Epidermal melanocyte (primary cell): ENCODE results near the gene TNK1.

Experiments used
- DNase-seq: peaks from one replicate; pipeline ENCODE4 v3.0.0; 2011; ENCODE audit warnings: low spot score; ENCODE audit not compliant: insufficient read length

The TNK1 gene

DNA sequence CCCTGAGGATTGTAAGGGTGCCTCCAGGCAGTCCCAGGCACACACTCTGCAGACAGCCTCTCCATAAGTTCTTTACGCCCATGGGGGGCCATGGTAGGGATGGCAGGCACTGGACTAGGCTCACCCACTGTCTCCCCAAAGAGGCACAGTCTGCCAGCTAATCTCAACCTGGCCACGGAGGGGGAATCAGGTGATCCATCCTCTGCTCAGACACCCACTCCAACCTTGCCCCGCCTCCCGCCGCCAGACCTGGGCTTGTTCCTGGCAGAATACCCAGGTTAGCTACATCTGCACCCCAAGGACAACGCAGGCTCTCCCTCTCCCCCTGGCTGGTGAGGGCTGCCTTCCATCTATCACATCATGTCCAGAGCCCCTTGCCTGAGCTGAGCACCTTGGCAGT, 28.0 kb downstream of the TNK1 start:
- no peak for DNase-seq

DNA sequence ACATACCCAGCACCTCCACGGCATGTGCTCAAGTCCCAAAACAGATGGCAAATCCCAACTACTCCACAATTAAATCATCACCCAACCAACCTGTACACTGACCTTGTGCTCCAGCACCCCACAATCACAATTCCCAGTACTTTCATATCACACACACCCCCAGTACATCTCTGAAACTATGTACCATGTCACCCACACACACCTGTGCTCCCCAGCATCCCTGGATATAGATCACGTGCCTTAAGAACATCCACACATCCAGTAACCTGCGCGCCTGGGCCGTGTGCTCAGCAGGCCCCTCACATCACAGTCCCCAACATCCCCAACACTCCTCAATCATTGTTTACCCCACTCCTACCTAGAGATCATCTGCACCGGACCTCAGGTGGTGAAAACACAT, 28.8 kb downstream of the TNK1 start:
- no peak for DNase-seq

DNA sequence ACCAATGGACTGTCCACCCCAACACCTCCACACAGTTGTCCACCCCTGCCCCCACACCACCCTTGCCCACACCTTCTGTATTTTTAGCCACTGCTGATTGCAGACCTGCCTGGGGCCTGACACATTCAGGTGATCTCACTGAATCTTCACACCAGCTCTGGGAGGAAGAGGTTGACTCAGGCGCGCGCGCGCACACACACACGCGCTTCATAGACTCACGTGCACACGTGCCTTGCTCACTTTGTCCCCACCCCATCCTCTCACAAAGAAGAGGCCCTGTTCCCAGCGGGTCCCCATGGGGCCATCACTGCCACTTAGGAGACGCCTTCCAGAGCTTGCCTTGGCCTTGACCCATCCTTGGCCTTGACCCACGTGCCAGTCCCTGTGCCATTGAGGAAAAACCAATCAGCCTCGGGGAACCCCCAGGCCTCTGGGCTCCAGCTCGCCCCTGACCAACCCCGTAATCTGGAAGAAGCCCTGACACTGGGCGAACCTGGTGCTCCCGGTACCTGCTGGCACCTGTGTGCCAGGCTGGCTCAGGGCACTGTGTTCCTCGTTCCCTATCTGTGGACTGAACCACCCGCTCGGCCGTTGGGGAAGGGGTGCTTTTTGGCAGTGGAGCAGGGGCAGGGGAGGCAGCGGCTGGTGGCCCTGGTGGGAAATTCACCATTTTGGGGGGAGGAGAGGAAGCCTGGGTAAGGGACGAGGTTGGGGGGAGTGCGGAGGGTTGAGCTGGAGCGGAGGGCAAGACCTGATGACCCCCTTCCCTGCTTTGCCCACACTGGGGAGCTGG, 29.9 kb downstream of the TNK1 start:
- no peak for DNase-seq

DNA sequence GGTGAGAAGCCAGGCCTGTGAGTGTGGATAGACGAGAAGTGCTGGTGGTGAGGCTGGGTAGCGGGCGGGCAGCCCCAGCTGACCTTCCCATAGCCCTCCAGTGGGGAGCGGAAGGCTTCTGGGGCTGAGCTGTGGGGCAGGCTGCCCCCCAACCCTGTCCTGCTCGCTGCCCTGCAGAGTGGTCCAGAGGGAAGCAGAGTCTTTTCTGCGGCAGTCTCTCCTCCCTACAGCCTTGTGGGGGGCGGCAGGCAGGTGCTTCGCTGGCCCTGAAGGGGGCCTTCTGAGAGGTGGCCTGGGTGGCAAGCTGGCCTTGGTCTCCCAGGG, 30.5 kb downstream of the TNK1 start:
- DNase-seq = no peak

DNA sequence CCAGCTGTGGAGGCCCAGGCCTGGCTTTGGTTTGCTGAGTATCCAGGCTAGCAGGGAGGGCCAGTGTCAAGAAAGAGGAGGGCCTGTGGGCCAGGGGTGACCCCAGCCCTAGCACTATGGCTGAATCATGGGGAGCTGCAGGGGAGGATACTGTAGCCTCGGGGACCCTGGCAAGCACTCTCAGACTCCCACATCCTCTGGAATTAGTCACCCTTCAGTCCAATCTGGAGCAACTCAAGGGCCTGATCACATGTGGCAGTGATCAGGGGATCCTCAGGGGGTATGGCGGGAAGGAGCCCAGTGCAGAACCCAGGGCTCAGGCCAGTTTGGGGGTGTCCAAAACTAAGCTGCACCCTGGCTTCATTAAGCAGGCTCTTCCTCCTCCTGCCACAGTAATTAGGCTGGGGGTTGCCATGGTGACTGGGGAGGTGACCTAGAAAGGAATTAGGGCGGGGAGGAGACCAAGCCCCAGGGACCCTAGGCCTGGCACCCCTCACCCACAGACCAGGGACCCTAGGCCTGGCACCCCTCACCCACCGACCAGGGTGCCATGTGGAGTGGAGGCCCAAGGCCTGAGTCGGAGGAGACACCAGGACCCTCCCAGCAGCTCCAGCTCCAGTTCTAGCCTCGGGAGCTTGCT, 32.6 kb downstream of the TNK1 start:
- DNase-seq = no peak

DNA sequence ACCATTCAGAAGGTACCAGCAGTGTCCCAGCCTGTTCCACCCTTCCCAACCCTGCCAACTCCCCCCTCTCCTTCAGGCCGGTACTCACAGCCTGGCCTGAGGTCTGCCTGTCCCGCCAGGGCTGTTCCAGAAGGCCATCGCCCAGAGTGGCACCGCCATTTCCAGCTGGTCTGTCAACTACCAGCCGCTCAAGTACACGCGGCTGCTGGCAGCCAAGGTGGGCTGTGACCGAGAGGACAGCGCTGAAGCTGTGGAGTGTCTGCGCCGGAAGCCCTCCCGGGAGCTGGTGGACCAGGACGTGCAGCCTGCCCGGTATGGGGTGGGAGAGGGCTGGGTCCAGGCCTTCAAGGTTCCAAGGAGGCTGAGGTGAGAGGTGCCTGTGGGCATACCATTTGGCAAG, 33.9 kb downstream of the TNK1 start:
- no peak for DNase-seq

DNA sequence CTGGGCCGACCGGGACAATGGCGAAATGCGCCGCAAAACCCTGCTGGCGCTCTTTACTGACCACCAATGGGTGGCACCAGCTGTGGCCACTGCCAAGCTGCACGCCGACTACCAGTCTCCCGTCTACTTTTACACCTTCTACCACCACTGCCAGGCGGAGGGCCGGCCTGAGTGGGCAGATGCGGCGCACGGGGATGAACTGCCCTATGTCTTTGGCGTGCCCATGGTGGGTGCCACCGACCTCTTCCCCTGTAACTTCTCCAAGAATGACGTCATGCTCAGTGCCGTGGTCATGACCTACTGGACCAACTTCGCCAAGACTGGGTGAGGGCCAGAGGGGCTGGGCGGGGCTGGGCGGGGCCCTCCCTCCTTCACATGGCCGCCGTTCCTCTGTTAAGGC, 34.9 kb downstream of the TNK1 start:
- DNase-seq = no peak

DNA sequence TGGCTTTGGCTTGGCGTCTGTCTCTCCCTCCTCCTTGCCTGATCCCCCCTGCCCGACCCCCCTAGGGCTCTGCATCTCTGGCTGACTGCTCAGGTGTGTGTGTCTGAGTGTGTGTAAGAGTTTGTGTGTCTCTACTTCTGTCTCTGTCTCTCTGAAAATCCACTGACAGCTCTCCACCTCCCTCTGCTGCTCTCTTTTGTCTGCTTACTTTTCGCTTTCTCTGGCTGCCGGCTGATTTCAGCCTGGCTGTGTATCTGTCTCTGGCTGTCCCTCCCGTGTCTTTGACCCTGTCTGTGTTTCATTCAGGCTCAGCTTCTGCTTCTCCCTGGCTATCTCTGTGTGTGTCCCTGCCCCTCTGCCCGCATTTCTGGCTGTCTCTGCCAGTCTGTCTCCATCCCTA, 35.4 kb downstream of the TNK1 start:
- DNase-seq = no peak

DNA sequence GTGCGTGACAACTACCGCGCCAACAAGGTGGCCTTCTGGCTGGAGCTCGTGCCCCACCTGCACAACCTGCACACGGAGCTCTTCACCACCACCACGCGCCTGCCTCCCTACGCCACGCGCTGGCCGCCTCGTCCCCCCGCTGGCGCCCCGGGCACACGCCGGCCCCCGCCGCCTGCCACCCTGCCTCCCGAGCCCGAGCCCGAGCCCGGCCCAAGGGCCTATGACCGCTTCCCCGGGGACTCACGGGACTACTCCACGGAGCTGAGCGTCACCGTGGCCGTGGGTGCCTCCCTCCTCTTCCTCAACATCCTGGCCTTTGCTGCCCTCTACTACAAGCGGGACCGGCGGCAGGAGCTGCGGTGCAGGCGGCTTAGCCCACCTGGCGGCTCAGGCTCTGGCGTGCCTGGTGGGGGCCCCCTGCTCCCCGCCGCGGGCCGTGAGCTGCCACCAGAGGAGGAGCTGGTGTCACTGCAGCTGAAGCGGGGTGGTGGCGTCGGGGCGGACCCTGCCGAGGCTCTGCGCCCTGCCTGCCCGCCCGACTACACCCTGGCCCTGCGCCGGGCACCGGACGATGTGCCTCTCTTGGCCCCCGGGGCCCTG, 36.3 kb downstream of the TNK1 start:
- DNase-seq = no peak

DNA sequence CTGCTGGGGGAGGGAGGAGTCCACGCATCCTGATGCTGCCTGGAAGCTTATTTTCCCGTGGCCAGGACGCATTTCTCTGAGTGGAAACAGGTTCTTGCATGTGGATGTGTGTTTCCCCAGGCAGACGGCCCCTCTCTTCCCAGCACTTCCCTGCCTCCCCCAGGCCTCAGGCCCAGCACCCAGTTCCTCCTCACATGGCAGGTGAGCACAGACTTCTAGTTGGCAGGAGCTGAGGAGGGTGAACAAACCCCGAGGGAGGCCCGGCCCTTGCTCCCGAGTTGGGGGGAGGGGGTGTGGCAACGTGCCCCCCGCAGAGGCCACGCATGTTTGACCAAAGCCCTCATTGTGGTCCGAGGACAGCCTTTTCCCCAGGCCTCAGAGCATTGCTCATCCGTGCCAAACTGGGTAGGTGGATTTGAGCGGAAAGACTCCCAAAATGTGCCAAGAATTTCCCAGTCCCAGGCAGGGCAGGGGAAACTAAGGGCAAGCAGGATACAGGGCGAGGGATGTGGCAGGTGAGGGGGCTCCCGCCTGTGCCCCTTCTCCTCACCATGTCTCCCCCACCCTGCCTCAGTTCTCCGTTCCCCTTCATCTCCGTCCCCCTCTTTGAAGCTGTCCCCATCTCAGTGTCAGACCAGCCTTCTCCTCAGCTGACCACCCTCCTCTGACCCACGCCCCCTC, 37.7 kb downstream of the TNK1 start:
- DNase-seq = no peak

DNA sequence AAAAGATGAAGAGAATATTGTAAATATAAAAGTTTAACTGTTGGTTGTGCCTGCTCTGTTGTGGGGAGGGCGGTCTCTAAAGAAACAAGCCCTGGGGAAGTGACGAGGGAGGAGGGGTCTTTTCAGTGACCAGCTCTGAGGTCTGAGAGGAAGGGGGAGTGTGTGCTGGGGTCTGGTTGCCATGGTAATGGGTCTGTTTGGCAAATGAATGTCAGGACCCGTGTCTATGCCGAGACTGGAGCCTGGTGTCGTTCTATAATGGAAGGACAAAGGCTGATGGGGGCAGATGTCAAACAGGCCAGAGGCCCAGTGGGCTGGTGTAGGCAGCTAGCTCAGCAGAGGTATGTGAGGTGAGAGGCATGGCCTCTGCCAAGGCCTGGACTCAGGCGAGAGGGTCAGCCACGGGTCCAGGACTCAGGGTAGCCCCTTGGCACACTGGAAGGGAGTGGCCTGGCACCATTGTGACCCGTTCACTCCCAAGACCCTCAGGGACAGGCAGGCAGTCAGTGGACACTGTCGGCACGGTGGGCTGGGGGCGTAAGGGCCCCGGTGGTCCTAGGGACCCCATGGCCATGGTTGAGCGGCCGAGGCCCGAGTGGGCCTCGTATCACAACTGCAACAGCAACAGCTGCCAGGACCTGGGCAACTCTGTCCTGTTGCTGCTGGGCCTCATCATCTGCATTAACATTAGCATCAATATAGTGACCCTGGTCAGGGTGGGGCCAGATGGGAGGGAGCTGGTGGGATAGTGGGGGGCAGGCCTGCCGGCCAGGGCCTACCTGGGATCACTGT, 39.1 kb downstream of the TNK1 start, which contains the start of gene SPEM1:
SPEM1 (plus strand) TSS at position 506 of the 792 bp plus-strand sequence; CDS start at position 567, 61 bp downstream.
- no peak for DNase-seq

DNA sequence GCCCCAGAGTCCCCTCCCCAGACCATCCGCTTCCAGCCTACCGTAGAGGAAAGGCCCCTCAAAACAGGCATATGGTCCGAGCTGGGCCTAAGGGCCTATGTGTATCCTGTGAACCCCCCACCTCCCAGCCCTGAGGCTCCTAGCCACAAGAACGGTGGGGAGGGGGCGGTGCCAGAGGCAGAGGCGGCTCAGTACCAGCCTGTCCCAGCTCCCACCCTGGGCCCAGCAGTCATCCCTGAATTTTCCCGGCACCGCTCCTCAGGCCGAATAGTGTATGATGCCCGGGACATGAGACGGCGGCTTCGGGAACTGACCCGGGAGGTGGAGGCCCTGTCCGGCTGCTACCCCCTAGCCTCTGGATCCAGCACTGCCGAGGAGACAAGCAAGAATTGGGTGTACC, 40.3 kb downstream of the TNK1 start:
- DNase-seq = no peak

DNA sequence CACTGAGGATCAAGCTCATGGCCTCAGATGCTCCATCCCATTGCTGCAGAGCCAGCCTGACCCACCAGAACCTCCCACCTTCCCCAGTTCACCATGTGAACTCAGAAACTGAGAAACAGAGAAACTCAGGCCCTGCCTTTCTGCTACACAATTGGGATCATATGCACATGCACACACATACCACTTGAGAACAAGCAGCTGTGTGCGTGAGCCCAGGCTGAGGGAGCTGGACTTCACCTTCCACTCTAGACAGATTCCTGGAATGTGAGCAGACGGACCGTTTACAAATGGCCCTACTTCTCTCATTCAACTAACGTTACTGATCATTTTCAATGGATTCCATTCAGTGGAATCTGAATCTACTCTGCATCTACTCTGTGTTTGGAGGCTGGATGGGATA, 42.8 kb downstream of the TNK1 start:
- DNase-seq = no peak

DNA sequence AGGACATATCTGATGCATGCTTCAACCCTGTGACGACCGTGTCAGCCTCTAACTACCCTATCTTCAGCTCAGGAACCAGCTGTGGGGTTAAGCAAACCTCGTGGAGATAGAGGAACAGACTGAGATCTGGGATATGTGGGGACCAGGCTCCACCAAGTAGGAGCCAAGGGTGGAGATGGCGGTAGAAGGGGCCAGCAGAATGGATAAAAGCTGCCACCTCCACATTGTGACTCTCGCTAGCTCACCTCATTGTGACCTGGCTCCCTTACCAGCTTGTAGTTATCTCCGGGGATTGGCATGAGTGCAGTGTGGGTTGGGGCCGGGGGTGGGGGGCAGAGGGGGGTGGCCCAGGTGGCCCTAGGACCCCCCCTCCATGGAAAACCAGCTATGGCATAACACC, 44.4 kb downstream of the TNK1 start, which contains the start of gene SPEM2:
SPEM2 (plus strand) TSS at position 301 of the 400 bp plus-strand sequence; CDS start at position 374, 73 bp downstream.
- DNase-seq = no peak

DNA sequence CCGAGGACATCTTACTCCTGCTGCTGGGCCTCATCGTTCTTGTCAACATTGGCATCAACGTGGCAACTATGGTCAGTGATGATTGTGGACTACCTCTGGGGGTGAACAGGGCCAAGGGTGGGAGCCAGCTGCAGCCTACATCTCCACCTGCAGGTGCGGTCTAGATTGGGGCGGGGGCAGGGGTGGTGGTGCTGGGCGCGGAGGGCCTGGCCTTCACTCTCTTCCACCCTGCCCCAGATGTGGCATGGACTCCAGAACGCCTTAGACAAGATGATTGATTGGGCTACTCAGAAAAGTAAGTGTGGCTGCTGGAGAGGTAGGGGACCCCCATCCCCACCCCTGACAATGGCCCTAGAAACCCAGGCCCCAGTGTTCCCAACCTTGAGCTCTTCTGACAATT, 44.9 kb downstream of the TNK1 start:
- no peak for DNase-seq

DNA sequence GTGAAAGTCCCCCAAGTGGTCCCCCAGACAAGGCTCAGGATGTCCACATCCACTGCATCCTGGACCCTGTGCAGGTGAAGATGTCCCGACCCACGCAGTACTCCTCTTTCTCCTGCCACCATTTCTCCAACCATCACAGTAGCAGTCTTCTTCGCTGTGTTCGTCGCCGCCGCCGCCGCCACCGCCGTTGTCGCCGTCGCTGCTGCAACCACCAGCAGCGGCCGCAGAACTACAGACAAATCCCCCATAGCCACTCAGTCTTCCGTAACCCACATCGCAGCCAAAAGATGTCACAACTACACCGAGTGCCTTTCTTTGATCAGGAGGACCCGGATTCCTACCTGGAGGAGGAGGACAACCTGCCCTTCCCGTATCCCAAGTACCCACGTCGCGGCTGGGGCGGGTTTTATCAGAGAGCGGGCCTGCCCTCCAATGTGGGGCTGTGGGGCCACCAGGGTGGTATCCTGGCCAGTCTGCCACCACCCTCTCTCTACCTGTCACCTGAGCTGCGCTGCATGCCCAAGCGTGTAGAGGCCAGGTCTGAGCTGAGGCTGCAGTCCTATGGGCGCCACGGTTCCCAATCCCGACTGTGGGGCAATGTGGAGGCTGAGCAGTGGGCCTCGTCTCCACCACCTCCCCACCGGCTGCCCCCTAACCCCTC, 45.4 kb downstream of the TNK1 start:
- no peak for DNase-seq

DNA sequence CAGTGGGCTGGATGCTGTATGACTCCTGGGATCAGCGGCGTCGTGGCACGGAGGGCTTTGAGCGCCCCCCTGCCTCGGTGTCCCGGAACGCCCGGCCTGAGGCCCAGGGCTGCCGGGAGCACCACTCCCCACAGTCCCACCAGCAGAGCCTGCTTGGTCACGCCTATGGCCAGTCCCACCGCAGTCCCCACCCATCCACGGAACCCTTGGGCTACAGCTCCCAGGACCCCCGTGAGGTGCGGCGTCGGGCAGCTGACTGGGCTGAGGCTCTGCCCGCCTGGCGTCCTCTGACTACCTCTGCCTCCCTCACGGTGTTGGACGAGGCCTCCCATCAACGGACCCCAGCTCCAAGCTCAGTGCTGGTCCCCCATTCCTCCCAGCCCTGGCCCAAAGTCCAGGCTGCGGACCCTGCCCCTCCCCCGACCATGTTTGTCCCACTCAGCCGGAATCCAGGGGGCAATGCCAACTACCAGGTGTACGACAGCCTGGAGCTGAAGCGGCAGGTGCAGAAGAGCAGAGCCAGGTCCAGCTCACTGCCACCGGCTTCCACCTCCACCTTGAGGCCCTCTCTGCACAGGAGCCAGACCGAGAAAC, 46.1 kb downstream of the TNK1 start:
- DNase-seq = no peak

DNA sequence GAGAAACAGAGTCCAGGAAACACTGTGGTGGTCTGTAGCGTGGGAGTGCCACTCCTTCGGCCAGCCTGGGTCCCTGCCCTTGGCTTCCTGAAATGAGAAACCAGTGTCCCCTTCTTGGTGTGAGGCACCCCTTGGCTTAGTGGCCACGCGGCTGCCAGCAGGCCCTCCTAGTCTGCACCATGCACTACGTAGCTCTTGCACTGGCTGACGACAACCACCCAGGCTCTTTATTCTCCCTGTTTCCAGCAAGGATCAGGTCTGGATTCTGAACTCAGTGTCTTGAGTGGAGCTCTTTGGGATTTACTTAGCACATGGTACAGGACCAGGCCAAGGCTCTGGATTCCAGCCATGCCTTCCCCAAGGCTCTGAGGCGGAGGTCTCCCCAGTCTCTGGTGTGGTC, 46.7 kb downstream of the TNK1 start:
- DNase-seq = no peak

DNA sequence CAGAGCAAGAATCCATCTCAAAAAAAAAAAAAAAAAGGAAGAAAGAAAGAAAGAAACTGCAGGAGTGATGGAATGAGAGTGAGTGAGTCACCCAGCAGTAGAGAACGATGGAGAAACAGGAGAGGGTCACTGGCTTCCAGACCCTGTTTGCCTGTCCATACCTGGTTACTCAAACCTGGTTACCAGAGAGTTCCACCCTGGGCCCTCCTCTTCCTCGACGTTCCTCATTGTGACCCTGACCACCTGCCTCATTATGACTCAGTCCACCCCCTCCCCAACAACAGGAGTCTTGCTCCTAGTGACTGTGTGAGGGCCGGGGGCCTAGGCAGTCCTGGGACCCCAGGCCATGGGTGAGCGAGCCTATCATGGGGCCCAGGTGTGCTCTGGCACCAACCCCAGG, 47.7 kb downstream of the TNK1 start, which contains the start of gene SPEM3:
SPEM3 (plus strand) TSS at position 301 of the 400 bp plus-strand sequence; CDS start at position 347, 46 bp downstream.
- DNase-seq = no peak

DNA sequence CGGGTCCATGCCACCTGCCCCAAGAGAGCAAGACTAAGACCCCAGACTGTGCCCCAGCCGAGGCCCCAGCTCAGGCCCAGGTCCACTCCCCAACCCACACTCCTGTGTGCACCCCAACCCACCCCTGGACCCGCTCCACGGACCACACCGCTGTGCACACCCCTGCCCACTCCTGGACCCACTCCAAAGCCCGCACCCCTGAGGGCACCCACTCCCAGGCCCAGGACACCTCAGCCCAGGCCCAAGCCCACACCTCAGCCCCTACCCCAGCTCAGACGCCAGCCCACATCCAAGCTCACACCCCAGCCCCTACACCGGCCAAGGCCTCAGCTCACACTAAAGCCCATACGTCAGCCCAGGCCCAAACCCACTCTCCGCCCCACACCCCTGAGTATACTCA, 48.8 kb downstream of the TNK1 start:
- no peak for DNase-seq
